Psoas muscle (tissue), 8 donors: ENCODE measurements around the gene TMTC3. TPM values are rescaled to one million over a fixed set of nuclear protein-coding genes. Genes with fewer than 3 reads are reported as not detected.

ENCODE experiments used
- ATAC-seq, 4 donors: fragments of 200-7000 bp; cut with Tn5 transposase; one replicate each; pipeline ENCODE4 v1.9.1; 2020; ENCODE audit warnings: moderate library complexity in 3 of 4, mild to moderate bottlenecking in 2 of 4
- DNase-seq, 2 donors: peaks; one replicate each; pipeline ENCODE4 v3.0.0-alpha.2; 2020
- H3K27ac ChIP-seq: fragments of 200-600 bp; one replicate; pipeline ENCODE4 v1.8.0; 2022
- H3K27me3 ChIP-seq, 3 donors: fragments of 200-600 bp in 1 of 3; one replicate each; pipeline versions ENCODE4 v1.6.1 to v1.8.0; 2013 to 2022; ENCODE audit warnings: low read length in 2 of 3, mild to moderate bottlenecking in 2 of 3, moderate library complexity in 1 of 3; ENCODE audit not compliant: insufficient read depth in 3 of 3
- H3K36me3 ChIP-seq, 2 donors: fragments of 200-600 bp in 1 of 2; one replicate each; pipeline versions ENCODE4 v1.6.1 to v1.8.0; 2013 to 2022; ENCODE audit warnings: low read depth in 1 of 2, mild to moderate bottlenecking in 1 of 2, moderate library complexity in 1 of 2; ENCODE audit not compliant: insufficient read depth in 1 of 2
- H3K4me1 ChIP-seq: fragments of 200-600 bp; one replicate; pipeline ENCODE4 v1.8.0; 2022
- H3K4me3 ChIP-seq: fragments of 200-600 bp; one replicate; pipeline ENCODE4 v1.8.0; 2022; ENCODE audit warnings: mild to moderate bottlenecking
- H3K9me3 ChIP-seq: fragments of 200-600 bp; one replicate; pipeline ENCODE4 v1.8.0; 2022
- CTCF ChIP-seq: fragments of 200-600 bp; IDR thresholded peaks from one replicate; pipeline ENCODE4 v1.8.0; 2022; ENCODE audit warnings: antibody characterized with exemption
- WGBS, 3 donors: extraction: QIAGEN DNeasy Blood & Tissue Kit; methylation state at CpG; one replicate each; pipeline versions ENCODE4 v1.1.6 to v1.1.7; 2013; 5-methylcytosine and 5-hydroxymethylcytosine counted together
- intact Hi-C, 2 donors: fragments of 100-400 bp; cut with DNase I; formaldehyde crosslinking; loops; one replicate each; pipeline versions ENCODE4 v1.11.0 to v1.14.2; 2022
- polyA plus RNA-seq, 3 donors: library from polyadenylated mRNA; stranded (reverse); fragments of 200-250 nt; gene quantifications; one replicate each; pipeline ENCODE4 v1.2.3, GENCODE V29; 2013
- total RNA-seq, 4 donors: library from RNA; stranded (reverse); fragmentation: NEBNext Ultra II Directional in 2 of 4; extraction: Animal tissue kit (Norgen Biotek cat#: 25700) in 2 of 4; gene quantifications; one replicate each; pipeline versions ENCODE4 v1.2.1 to v1.2.4, GENCODE V29; 2021 to 2023
- donor health status: healthy with polysubstance abuse.
- donor health status: DM: no; HTN: no; CAD: no; lungs with moderate emphysema.
- donor health status: Bipolar disorder and iron deficiency.
- donor health status: healthy.
- donor health status: DM: yes; HTN: yes; CAD: no.
- donor health status: DM: no; HTN: no; CAD: no.
- donor health status: DM: no; HTN: no; CAD: no.
- donor health status: DM: yes; HTN: yes; CAD: no.

TMTC3 gene
- total and polyA plus RNA-seq, 7 donors: 1.4 to 8.5 (median 5.5) TPM

- H3K36me3 ChIP-seq: no peaks in the 10 kb centered on the region
- 81 to 88% (median 81%) methylated on average over 4 of the region's 4 CpGs for WGBS, 3 donors
- DNase-seq: peak in 1 of 2 donors; percentile 17
- no peak for TF ChIP-seq CTCF
- H3K9me3 ChIP-seq: no peaks in the 10 kb centered on the region
- H3K4me3 ChIP-seq: no peak overlapping the region
- H3K4me1 ChIP-seq: no peaks in the 10 kb centered on the region
- intact Hi-C loops: no loop called here
- no peak for ATAC-seq
- no peaks in the 10 kb centered on the region for H3K27me3 ChIP-seq
- no peak overlapping the region for H3K27ac ChIP-seq
Measured at GRCh38 chr12:88241862-88242570, 99.9 kb downstream of the TMTC3 start.

GRCh38 chr12:88242571-88242925 is 100.4 kb downstream of the TMTC3 start:
- 34 to 46% (median 39%) methylated on average over 1 of the region's 1 CpG for WGBS, 3 donors
- Histone ChIP-seq H3K36me3 (no peaks in the 10 kb centered on the region), H3K9me3 (no peaks in the 10 kb centered on the region), H3K27ac (no peak overlapping the region), H3K4me3 (no peak overlapping the region), H3K4me1 (no peaks in the 10 kb centered on the region), H3K27me3 (no peaks in the 10 kb centered on the region)
- intact Hi-C loops: no loop called here
- DNase-seq (no peak), ATAC-seq (no peak)
- no peak for TF ChIP-seq CTCF

- H3K4me1 ChIP-seq: no peaks in the 10 kb centered on the region
- H3K27me3 ChIP-seq: no peaks in the 10 kb centered on the region
- intact Hi-C loops: no loop called here
- H3K27ac ChIP-seq: no peak overlapping the region
- no peak for TF ChIP-seq CTCF
- no peaks in the 10 kb centered on the region for H3K36me3 ChIP-seq
- no peaks in the 10 kb centered on the region for H3K9me3 ChIP-seq
- ATAC-seq (no peak), DNase-seq (no peak)
- H3K4me3 ChIP-seq: no peak overlapping the region
Measured at GRCh38 chr12:88242939-88243338, 100.8 kb downstream of the TMTC3 start.

- H3K36me3 ChIP-seq: no peaks in the 10 kb centered on the region
- no peak overlapping the region for H3K27ac ChIP-seq
- H3K27me3 ChIP-seq: no peaks in the 10 kb centered on the region
- no peaks in the 10 kb centered on the region for H3K4me1 ChIP-seq
- 67 to 82% (median 73%) methylated on average over 4 of the region's 4 CpGs for WGBS, 3 donors
- DNase-seq (no peak), ATAC-seq (no peak)
- TF ChIP-seq CTCF: no peak
- H3K9me3 ChIP-seq: no peaks in the 10 kb centered on the region
- intact Hi-C loops: no loop called here
- no peak overlapping the region for H3K4me3 ChIP-seq
Measured at GRCh38 chr12:88243982-88244381, 101.9 kb downstream of the TMTC3 start.

- H3K4me3 ChIP-seq: no peak overlapping the region
- no peaks in the 10 kb centered on the region for H3K36me3 ChIP-seq
- WGBS, 3 donors: 81 to 93% (median 85%) methylated on average over 1 of the region's 1 CpG
- no peaks in the 10 kb centered on the region for H3K27me3 ChIP-seq
- TF ChIP-seq CTCF: no peak
- DNase-seq (no peak), ATAC-seq (no peak)
- no peak overlapping the region for H3K27ac ChIP-seq
- H3K4me1 ChIP-seq: no peaks in the 10 kb centered on the region
- no peaks in the 10 kb centered on the region for H3K9me3 ChIP-seq
- intact Hi-C loops: no loop called here
Measured at GRCh38 chr12:88245905-88246304, 103.8 kb downstream of the TMTC3 start.
